BLaER1 treated with 17β-estradiol and CSF1 and Interleukin-3, amounts not matched to agents 10 nM and 100 nM (cell line): ENCODE data around the gene POU2F1.
A peak's percentile ranks its signal among the peaks of the same experiment; 100 is the strongest.

Source experiments
- H3K27ac ChIP-seq, 11 experiments: shearing (Covaris generic); formaldehyde crosslinking; 2 replicates each; pipeline ENCODE4 v1.8.1; 2022
- H3K27me3 ChIP-seq, 11 experiments: shearing (Covaris generic); formaldehyde crosslinking; 2 replicates each; pipeline ENCODE4 v1.8.1; 2022
- H3K36me3 ChIP-seq, 11 experiments: shearing (Covaris generic); formaldehyde crosslinking; 2 replicates each; pipeline ENCODE4 v1.8.1; 2022
- H3K4me1 ChIP-seq, 10 experiments: shearing (Covaris generic); formaldehyde crosslinking; 2 replicates each; pipeline ENCODE4 v1.8.1; 2022
- H3K4me2 ChIP-seq, 11 experiments: shearing (Covaris generic); formaldehyde crosslinking; 2 replicates each; pipeline ENCODE4 v1.8.1; 2022
- H3K4me3 ChIP-seq, 10 experiments: shearing (Covaris generic); formaldehyde crosslinking; 2 replicates each; pipeline ENCODE4 v1.8.1; 2022
- H3K9ac ChIP-seq, 11 experiments: shearing (Covaris generic); formaldehyde crosslinking; 2 replicates each; pipeline ENCODE4 v1.8.1; 2022
- H3K9me3 ChIP-seq, 11 experiments: shearing (Covaris generic); formaldehyde crosslinking; replicated peaks in 1 of 11; 2 replicates each; pipeline ENCODE4 v1.8.1; 2022
- H4K20me1 ChIP-seq, 11 experiments: shearing (Covaris generic); formaldehyde crosslinking; 2 replicates each; pipeline ENCODE4 v1.8.1; 2022
- Cebpa-rat ChIP-seq, 11 experiments: shearing (Covaris generic); IDR thresholded peaks; 2 replicates each; pipeline ENCODE4 v1.8.1; 2022

The POU2F1 gene

DNA sequence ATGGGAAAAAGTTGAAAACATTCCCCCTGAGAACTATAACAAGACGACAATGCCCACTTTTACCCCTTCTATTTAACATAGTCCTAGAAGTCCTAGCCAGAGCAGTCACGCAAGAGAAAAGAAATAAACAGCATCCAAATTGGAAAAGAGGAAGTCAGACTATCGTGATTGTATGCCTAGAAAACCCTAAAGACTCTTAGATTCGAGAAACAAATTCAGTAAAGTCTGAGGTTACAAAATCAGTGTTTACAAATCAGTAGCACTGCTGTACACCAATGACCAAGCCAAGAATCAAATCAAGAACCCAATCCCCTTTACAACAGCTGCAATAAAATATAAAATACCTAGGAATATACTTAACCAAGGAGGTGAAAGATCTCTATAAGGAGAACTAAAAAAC is 72.4 kb downstream of the POU2F1 start:
- Histone ChIP-seq H3K36me3 (peaks cover 0 to 11% (median 0%) of the 10 kb centered on the region in 11 experiments; a peak in 1 of 22 replicates), H4K20me1 (peaks cover 0 to 31% (median 0%) of the 10 kb centered on the region in 11 experiments; a peak in 3 of 22 replicates), H3K9ac (no peak overlapping the region), H3K4me2 (no peak overlapping the region), H3K4me1 (peaks cover 0 to 44% (median 6%) of the 10 kb centered on the region in 10 experiments; a peak in 9 of 20 replicates), H3K27me3 (no peaks in the 10 kb centered on the region), H3K4me3 (no peak overlapping the region), H3K9me3 (peaks cover 0 to 26% (median 16%) of the 10 kb centered on the region in 11 experiments; a peak in 18 of 22 replicates), H3K27ac (no peak overlapping the region)
- TF ChIP-seq Cebpa-rat (IDR thresholded peaks at IDR 0.05) = no peak

DNA sequence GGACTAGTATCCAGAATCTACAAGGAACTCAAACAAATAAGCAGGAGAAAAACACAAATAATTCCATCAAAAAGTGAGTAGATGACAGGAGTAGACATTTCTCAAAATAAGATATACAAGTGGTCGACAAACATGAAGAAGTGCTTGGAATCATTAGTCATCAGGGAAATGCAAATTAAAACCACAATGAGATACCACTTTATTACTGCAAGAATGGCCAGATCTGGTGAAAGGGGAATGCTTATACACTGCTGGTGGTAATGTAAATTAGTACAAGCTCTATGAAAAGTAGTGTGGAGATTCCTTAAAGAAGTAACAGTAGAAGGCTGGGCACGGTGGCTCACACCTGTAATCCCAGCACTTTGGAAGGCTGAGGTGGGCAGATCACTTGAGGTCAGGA is 73.8 kb downstream of the POU2F1 start:
- H3K9me3 ChIP-seq = peaks cover 0 to 26% (median 16%) of the 10 kb centered on the region in 11 experiments; a peak in 18 of 22 replicates
- TF ChIP-seq Cebpa-rat (IDR thresholded peaks at IDR 0.05) = no peak
- H3K4me2 ChIP-seq = peak overlapping the region in 5 of 11 experiments; percentile 6 to 60 (median 34); a peak in 7 of 22 replicates
- H3K27me3 ChIP-seq = no peaks in the 10 kb centered on the region
- H4K20me1 ChIP-seq = peaks cover 0 to 21% (median 0%) of the 10 kb centered on the region in 11 experiments; a peak in 3 of 22 replicates
- H3K27ac ChIP-seq = peak overlapping the region in 2 of 11 experiments; percentile 42 to 55; a peak in 4 of 22 replicates
- no peak overlapping the region for H3K9ac ChIP-seq
- no peak overlapping the region for H3K4me3 ChIP-seq
- H3K4me1 ChIP-seq = peaks cover 0 to 41% (median 6%) of the 10 kb centered on the region in 10 experiments; a peak in 9 of 20 replicates
- peaks cover 0 to 11% (median 0%) of the 10 kb centered on the region in 11 experiments; a peak in 1 of 22 replicates for H3K36me3 ChIP-seq

DNA sequence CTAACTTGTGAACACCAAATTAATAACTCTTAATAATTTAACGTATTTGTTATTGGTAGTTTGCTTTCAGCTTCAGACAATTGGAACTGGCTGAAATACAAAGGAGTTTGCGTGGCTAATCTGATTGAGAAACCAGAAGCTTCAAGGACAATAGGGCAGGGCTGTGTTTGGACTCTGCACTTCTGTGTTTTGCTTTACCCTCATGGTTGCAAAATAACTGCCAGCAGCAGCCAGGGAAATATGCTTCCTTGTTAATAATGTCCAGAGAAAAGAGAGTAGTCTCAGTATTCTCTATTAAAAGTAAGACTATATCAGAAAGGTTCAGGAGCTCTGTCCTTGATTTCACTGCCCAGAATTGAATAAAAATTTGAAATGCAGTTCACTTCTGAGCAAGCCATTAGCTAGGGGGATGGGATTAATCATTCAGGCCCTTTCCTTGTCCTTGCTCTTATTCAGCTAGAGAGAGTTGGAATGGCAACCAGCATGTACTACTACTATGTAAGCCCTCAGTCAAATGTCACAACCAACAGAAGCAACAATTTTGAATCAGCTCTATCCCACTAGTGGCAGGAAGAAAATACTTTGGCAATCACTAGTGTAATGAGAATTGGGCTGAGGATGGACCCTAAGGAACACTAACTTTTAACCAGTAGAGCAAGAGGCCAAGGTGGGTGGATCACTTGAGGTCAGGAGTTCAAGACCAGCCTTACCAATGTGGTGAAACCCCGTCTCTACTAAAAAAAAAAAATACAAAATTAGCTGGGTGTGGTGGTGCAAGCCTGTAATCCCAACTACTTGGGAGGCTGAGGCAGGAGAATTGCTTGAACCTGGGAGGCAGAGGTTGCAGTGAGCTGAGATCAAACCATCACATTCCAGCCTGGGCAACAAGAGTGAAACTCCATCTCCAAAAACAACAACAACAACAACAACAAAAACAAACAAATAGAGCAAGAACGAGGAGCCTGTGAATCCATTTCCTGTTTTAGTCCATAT is 76.8 kb downstream of the POU2F1 start:
- Histone ChIP-seq H3K4me2 (peak overlapping the region in 5 of 11 experiments; percentile 19 to 50 (median 36); a peak in 10 of 22 replicates), H3K27ac (peak overlapping the region in 3 of 11 experiments; percentile 36 to 65 (median 53); a peak in 6 of 22 replicates)

DNA sequence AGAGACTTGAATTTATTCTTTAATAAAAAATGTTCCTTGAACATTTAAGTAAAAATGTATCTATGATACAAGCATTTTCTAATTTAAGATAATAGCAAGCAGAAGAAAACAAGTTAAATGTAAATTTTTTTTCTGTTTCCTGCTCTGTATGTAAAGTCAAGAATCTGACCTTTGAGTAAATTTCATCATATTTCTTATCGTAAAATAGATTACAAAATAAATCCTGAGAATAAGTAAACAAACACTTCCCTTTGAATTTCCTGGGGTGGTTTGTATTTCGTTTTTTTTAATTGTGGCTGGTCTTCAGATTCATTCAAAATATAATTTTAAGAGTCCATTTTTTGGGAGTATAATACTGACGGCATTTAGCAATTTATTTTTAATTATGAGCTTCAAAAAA is 77.6 kb downstream of the POU2F1 start:
- H3K4me1 ChIP-seq = peaks cover 0 to 41% (median 6%) of the 10 kb centered on the region in 10 experiments; a peak in 9 of 20 replicates
- TF ChIP-seq Cebpa-rat (IDR thresholded peaks at IDR 0.05) = no peak
- peaks cover 0 to 4% (median 0%) of the 10 kb centered on the region in 11 experiments; a peak in 1 of 22 replicates for H3K36me3 ChIP-seq
- no peaks in the 10 kb centered on the region for H3K27me3 ChIP-seq
- H3K9ac ChIP-seq = no peak overlapping the region
- H3K9me3 ChIP-seq = peaks cover 0 to 15% (median 9%) of the 10 kb centered on the region in 11 experiments; a peak in 16 of 22 replicates
- H4K20me1 ChIP-seq = peaks cover 0 to 31% (median 0%) of the 10 kb centered on the region in 11 experiments; a peak in 2 of 22 replicates
- no peak overlapping the region for H3K4me3 ChIP-seq
- H3K27ac ChIP-seq = peak overlapping the region in 1 of 11 experiments; percentile 36; a peak in 1 of 22 replicates
- H3K4me2 ChIP-seq = peak overlapping the region in 1 of 11 experiments; percentile 48; a peak in 2 of 22 replicates

More for the DNA sequence above, 76.8 kb downstream of the POU2F1 start:
- Histone ChIP-seq H3K9me3 (peaks cover 0 to 22% (median 15%) of the 10 kb centered on the region in 11 experiments; a peak in 18 of 22 replicates), H4K20me1 (peaks cover 0 to 31% (median 0%) of the 10 kb centered on the region in 11 experiments; a peak in 2 of 22 replicates), H3K4me1 (peaks cover 0 to 41% (median 6%) of the 10 kb centered on the region in 10 experiments; a peak in 9 of 20 replicates), H3K9ac (peak overlapping the region in 1 of 11 experiments; percentile 9; a peak in 1 of 22 replicates), H3K4me3 (no peak overlapping the region), H3K36me3 (peaks cover 0 to 11% (median 0%) of the 10 kb centered on the region in 11 experiments; a peak in 1 of 22 replicates), H3K27me3 (no peaks in the 10 kb centered on the region)
- no peak for TF ChIP-seq Cebpa-rat (IDR thresholded peaks at IDR 0.05)

DNA sequence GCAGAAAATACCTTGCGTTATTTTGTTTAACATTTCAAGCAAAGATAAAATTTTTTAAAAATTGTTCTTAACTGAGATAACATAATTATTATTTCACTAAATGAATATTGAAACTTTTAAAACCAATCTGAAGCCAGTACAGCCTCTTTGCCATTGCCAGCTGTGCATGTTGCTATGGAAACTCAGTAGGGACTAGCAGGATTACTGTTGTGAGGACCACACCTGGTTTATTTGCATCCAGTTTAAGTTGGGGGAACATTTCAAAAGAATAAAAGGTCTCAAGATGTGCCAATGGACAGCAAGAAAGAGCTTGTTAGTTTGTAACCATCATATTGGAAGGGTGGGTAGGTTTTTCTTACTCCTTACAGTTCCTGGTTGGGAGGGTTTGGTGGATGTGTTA is 80.7 kb downstream of the POU2F1 start:
- H3K9ac ChIP-seq = no peak overlapping the region
- H3K4me3 ChIP-seq = no peak overlapping the region
- H3K36me3 ChIP-seq = 0 out of 22 replicates have a peak, but pooled peaks cover 0 to 4% (median 0%) of the 10 kb centered on the region in 11 experiments
- no peak overlapping the region for H3K27ac ChIP-seq
- no peak for TF ChIP-seq Cebpa-rat (IDR thresholded peaks at IDR 0.05)
- peaks cover 0 to 27% (median 0%) of the 10 kb centered on the region in 11 experiments; a peak in 2 of 22 replicates for H4K20me1 ChIP-seq
- peaks cover 0 to 29% (median 3%) of the 10 kb centered on the region in 10 experiments; a peak in 7 of 20 replicates for H3K4me1 ChIP-seq
- no peak overlapping the region for H3K4me2 ChIP-seq
- no peaks in the 10 kb centered on the region for H3K9me3 ChIP-seq
- no peaks in the 10 kb centered on the region for H3K27me3 ChIP-seq

DNA sequence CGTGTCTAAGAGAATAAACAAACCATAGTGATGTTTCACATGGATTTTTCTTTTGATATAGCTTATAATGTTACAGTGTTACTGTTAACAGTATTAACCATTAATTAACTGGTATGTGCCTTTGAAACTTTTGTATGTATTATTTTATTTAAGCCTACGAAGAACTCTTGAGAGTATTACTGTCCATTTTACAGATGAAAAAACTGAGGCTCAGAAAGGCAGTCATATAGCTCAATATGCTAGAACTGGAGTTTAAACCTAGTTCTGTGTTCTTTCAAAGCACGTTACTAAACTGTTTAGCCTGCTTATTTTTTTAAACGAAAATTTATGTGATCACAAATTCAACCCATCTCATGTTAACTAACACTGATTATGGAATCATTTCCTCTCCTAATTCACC is 83.5 kb downstream of the POU2F1 start:
- Histone ChIP-seq H3K36me3 (peaks cover 0 to 4% (median 0%) of the 10 kb centered on the region in 11 experiments; a peak in 1 of 22 replicates), H3K4me2 (no peak overlapping the region), H3K9ac (no peak overlapping the region), H3K9me3 (no peaks in the 10 kb centered on the region), H3K27me3 (no peaks in the 10 kb centered on the region), H3K4me3 (no peak overlapping the region), H3K4me1 (peaks cover 0 to 16% (median 0%) of the 10 kb centered on the region in 10 experiments; a peak in 5 of 20 replicates), H3K27ac (no peak overlapping the region), H4K20me1 (peaks cover 0 to 19% (median 0%) of the 10 kb centered on the region in 11 experiments; a peak in 1 of 22 replicates)
- TF ChIP-seq Cebpa-rat (IDR thresholded peaks at IDR 0.05) = no peak

DNA sequence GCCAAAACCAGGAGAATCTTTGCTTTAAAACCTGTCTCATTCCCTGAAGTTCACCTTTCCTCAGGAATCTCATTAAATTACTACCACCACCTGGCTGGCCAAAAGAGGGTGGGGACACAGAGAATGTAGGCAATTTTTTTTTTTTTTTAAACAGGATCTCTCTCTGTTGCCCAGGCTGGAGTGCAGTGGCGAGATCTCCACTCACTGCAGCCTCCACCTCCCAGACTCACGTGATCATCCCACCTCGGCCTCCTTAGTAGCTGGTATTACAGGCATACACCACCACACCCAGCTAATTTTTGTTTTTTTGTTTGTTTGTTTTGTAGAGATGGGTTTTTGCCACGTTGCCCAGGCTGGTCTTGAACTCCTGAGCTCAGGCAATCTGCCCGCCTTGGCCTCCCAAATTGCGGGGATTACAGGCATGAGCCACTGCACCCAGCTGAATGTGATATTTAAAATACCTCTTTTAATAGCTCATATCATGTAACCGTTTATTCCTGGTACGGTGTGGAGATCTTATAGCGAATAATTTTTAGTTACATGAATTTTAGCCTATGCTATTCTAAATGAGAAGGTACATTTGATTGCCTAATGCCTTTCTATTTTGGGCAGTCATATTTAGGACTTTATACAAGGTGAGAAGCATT is 84.5 kb downstream of the POU2F1 start:
- Histone ChIP-seq H3K36me3 (no peaks in the 10 kb centered on the region; a peak in 1 of 22 replicates), H3K4me2 (0 out of 22 replicates have a peak overlapping the region, but pooled peaks of 1 of the 11 experiments have one; percentile 6), H3K27ac (no peak overlapping the region), H3K27me3 (no peaks in the 10 kb centered on the region), H3K9me3 (no peaks in the 10 kb centered on the region), H3K9ac (no peak overlapping the region), H4K20me1 (peaks cover 0 to 19% (median 0%) of the 10 kb centered on the region in 11 experiments; a peak in 1 of 22 replicates), H3K4me3 (no peak overlapping the region), H3K4me1 (peaks cover 0 to 16% (median 0%) of the 10 kb centered on the region in 10 experiments; a peak in 5 of 20 replicates)
- no peak for TF ChIP-seq Cebpa-rat (IDR thresholded peaks at IDR 0.05)

DNA sequence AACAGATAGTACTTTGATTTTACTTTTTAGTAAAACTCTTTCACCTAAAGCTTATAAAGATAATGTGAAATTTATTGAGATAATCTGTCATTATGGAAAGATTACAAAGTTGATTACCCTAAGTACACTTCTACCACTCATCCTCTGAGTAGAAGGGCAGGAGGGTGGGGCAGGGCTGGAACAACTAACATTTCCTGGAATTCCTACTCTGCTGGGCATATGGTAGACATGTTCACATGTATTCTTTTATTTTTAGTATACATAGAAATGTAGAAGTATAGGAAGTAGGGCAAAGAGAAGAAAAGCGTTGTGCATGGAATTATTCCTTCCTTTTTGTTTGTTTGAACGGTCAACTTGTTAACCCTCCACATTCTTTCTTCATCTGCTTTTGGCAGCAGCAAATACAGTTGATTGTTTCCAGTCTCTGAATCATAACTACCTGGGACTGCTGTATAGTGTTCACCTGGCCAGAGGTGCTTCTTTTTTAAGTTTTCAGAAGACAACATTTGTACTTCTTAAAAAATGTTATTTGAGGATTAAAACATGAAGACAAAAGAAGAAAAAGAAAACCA is 85.1 kb downstream of the POU2F1 start:
- no peak for TF ChIP-seq Cebpa-rat (IDR thresholded peaks at IDR 0.05)
- Histone ChIP-seq H3K36me3 (no peaks in the 10 kb centered on the region; a peak in 1 of 22 replicates), H4K20me1 (peaks cover 0 to 19% (median 0%) of the 10 kb centered on the region in 11 experiments; a peak in 1 of 22 replicates)

More for the DNA sequence above, 85.1 kb downstream of the POU2F1 start:
- Histone ChIP-seq H3K4me1 (peaks cover 0 to 16% (median 0%) of the 10 kb centered on the region in 10 experiments; a peak in 5 of 20 replicates), H3K27me3 (no peaks in the 10 kb centered on the region), H3K27ac (no peak overlapping the region), H3K4me3 (no peak overlapping the region), H3K9me3 (no peaks in the 10 kb centered on the region), H3K9ac (no peak overlapping the region), H3K4me2 (0 out of 22 replicates have a peak overlapping the region, but pooled peaks of 1 of the 11 experiments have one; percentile 6)
